ENCODE results near the gene VTI1A. TPM values are rescaled to one million over a fixed set of nuclear protein-coding genes. Genes with fewer than 3 reads are reported as not detected.
A peak's percentile ranks its signal among the peaks of the same experiment; 100 is the strongest.

Gene VTI1A
- total RNA-seq, 2 donors from 2014 or later, result 71.6 to 139 TPM

DNA sequence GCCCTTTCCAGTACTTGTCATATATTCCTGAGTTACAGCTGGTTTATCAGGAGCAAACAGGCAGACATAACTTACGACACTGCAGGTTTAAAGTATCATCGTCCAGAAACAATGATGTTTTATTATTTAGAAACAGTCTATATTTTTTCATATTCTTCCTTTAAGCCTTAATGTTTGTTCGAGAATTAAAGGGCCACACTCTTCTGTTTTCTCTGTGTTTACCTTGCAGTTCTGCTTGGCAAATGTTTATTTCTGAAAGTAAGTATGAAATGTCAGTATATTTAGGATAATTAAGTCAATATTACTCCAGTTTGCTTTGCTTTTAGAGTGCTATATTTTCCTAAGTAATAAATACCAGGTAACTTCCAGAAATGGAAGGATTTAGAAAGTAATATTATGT, 115.1 kb downstream of the VTI1A start:
- no peaks in the 10 kb centered on the region for H3K27me3 ChIP-seq (replicated peaks; ENCODE audit: insufficient read depth)
- TF ChIP-seq, protein P1, sequence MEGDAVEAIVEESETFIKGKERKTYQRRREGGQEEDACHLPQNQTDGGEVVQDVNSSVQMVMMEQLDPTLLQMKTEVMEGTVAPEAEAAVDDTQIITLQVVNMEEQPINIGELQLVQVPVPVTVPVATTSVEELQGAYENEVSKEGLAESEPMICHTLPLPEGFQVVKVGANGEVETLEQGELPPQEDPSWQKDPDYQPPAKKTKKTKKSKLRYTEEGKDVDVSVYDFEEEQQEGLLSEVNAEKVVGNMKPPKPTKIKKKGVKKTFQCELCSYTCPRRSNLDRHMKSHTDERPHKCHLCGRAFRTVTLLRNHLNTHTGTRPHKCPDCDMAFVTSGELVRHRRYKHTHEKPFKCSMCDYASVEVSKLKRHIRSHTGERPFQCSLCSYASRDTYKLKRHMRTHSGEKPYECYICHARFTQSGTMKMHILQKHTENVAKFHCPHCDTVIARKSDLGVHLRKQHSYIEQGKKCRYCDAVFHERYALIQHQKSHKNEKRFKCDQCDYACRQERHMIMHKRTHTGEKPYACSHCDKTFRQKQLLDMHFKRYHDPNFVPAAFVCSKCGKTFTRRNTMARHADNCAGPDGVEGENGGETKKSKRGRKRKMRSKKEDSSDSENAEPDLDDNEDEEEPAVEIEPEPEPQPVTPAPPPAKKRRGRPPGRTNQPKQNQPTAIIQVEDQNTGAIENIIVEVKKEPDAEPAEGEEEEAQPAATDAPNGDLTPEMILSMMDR (IDR thresholded peaks at IDR 0.05), result no peak
- H3K27ac ChIP-seq, result no peak overlapping the region
- peaks cover 7 to 11% of the 10 kb centered on the region in 2 donors for H3K4me1 ChIP-seq (ENCODE audit: control insufficient read depth in 1 of 2, low read depth in 2 of 2)
- ATAC-seq (ENCODE audit: insufficient number of reproducible peaks, low FRiP score, low read depth), result no peak
- H3K4me3 ChIP-seq, result no peak overlapping the region
- no peaks in the 10 kb centered on the region for H3K36me3 ChIP-seq
- no peak for DNase-seq (ENCODE audit: low spot score)
- H3K9me3 ChIP-seq, result no peaks in the 10 kb centered on the region

DNA sequence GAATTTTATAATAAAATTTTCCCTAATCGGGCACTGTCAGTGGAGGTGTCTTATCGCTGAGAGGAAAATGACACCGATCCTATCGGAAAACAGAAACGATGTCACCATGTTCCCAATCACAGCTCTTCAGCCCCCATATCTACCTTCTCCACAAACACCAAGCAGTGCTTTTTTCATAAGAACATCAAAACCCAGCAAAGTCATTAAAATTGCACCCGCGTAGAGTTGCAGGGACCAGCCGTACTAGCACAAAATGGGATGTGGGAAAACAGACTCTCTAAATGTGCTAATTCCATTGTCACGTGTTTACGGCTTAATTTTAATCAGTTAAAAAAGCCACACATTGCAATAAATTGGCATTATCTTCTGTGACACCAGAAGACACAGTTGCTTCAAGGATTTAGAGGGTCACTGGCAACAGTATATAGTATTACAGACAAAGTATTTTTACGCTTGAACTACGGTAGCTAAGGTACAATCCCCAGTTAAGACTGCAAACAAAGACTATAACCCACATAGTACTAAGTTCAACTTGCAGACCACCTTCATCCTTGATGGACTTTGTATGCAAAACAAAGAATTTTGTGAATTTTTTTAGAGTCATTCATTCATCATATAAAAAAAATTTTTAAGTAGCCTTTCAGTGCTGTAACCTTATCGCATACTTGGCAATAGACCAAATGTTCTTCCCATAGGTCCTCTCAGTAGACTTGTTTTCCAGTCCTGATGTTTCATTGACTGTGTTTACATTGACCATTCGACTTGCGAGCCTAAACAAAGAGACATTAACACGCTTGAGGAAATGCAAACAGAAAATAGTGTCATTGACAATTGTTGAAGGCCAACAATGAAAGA, 116.0 kb downstream of the VTI1A start:
- Histone ChIP-seq H3K27ac (no peak overlapping the region), H3K4me3 (no peak overlapping the region)

DNA sequence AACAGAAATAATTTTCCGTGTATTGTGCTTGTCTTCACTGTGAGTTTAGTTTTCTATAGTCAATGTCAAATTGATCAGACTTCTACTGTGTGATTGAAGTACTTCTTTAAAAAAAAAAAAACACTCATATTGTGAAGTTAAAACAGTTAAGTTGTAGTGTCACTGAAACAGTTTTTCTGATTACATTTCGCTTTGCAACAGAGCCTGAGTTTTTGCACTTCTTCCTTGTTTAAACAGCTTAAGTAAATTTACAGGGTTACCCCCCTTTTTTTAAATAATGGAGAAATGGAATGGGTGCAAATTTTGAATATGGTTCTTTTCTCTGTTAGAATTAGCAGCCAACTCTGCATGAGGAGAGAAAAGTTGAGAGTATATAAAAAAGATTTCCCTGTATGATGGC, 117.3 kb downstream of the VTI1A start:
- no peak for ATAC-seq (ENCODE audit: insufficient number of reproducible peaks, low FRiP score, low read depth)
- Histone ChIP-seq H3K4me3 (no peak overlapping the region), H3K27ac (no peak overlapping the region), H3K4me1 (ENCODE audit: control insufficient read depth in 1 of 2, low read depth in 2 of 2) (peaks cover 7 to 11% of the 10 kb centered on the region in 2 donors), H3K36me3 (no peaks in the 10 kb centered on the region), H3K9me3 (no peaks in the 10 kb centered on the region), H3K27me3 (replicated peaks; ENCODE audit: insufficient read depth) (no peaks in the 10 kb centered on the region)
- DNase-seq (ENCODE audit: low spot score), result no peak
- TF ChIP-seq, protein P1 (IDR thresholded peaks at IDR 0.05), result no peak

More for the DNA sequence above, 116.0 kb downstream of the VTI1A start:
- ATAC-seq (ENCODE audit: insufficient number of reproducible peaks, low FRiP score, low read depth) (no peak), DNase-seq (ENCODE audit: low spot score) (no peak)
- Histone ChIP-seq H3K9me3 (no peaks in the 10 kb centered on the region), H3K36me3 (no peaks in the 10 kb centered on the region), H3K4me1 (ENCODE audit: control insufficient read depth in 1 of 2, low read depth in 2 of 2) (peaks cover 7 to 11% of the 10 kb centered on the region in 2 donors), H3K27me3 (replicated peaks; ENCODE audit: insufficient read depth) (no peaks in the 10 kb centered on the region)
- TF ChIP-seq, protein P1 (IDR thresholded peaks at IDR 0.05), result no peak

DNA sequence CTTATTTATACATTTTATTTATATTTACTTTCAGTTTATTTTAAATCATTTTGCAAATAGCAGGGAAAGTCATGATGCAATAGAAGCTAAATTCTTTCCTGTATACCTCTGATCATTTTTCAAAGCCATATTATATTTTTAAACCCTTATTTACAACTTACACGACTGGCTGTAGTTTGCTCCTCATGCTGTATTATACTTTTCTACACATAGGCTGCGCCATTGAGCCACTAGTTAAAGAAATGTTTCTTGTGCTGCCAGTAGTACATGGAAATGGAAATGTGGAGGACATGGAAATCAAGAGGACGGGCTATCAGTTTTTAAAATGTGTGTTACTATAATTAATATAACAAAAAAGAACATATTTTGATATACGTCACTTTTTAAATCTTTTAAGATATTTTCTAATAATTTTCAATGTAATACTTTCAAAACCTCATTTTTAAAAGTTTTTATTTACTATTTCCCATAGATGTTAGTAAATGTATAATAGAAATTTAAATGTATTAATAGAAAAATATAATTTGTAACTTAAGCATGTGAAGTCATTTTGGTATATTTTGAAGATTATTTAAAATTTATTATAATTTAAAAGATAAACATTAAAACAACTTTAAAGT, 118.5 kb downstream of the VTI1A start:
- DNase-seq (ENCODE audit: low spot score) (no peak), ATAC-seq (ENCODE audit: insufficient number of reproducible peaks, low FRiP score, low read depth) (no peak)
- Histone ChIP-seq H3K4me1 (ENCODE audit: control insufficient read depth in 1 of 2, low read depth in 2 of 2) (peaks cover 7 to 11% of the 10 kb centered on the region in 2 donors), H3K27me3 (replicated peaks; ENCODE audit: insufficient read depth) (no peaks in the 10 kb centered on the region), H3K27ac (no peak overlapping the region), H3K4me3 (no peak overlapping the region), H3K9me3 (no peaks in the 10 kb centered on the region), H3K36me3 (no peaks in the 10 kb centered on the region)
- TF ChIP-seq, protein P1 (IDR thresholded peaks at IDR 0.05), result peak; percentile 51

DNA sequence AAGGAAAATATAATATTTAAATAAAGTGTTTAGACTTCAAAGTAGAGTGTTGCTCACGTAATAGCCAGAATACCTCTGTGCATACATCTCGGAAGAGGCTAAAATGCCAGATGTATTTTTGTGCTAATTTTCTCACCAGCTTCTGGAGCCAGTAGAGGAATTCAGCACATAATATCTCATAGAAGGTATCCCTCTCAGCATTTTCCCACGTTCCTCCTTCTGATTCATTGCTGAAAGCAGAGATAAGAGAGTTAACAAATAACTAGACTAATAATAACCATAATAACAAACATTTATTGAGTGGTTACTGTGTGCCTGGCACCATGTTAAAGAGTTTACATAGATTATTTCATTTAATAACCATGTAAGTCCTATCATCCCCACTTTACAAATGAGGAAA, 123.6 kb downstream of the VTI1A start:
- Histone ChIP-seq H3K9me3 (no peaks in the 10 kb centered on the region), H3K36me3 (no peaks in the 10 kb centered on the region), H3K27ac (no peak overlapping the region), H3K4me1 (ENCODE audit: control insufficient read depth in 1 of 2, low read depth in 2 of 2) (no peaks in the 10 kb centered on the region), H3K4me3 (no peak overlapping the region), H3K27me3 (replicated peaks; ENCODE audit: insufficient read depth) (no peaks in the 10 kb centered on the region)
- ATAC-seq (ENCODE audit: insufficient number of reproducible peaks, low FRiP score, low read depth) (no peak), DNase-seq (ENCODE audit: low spot score) (no peak)
- TF ChIP-seq, protein P1 (IDR thresholded peaks at IDR 0.05), result no peak

Measured in thoracic aorta (tissue), 2 donors.